NCI-H2081 (cell line): ENCODE data around the gene RANBP17.

ENCODE experiments used
- DNase-seq, 2 experiments: peaks; one replicate each; lab custom pipeline; 2025; lab: John Stamatoyannopoulos, UW

RANBP17 gene

GRCh38 chr5:171316258-171317121 is 454.7 kb downstream of the RANBP17 start:
- DNase-seq = no peak

DNA sequence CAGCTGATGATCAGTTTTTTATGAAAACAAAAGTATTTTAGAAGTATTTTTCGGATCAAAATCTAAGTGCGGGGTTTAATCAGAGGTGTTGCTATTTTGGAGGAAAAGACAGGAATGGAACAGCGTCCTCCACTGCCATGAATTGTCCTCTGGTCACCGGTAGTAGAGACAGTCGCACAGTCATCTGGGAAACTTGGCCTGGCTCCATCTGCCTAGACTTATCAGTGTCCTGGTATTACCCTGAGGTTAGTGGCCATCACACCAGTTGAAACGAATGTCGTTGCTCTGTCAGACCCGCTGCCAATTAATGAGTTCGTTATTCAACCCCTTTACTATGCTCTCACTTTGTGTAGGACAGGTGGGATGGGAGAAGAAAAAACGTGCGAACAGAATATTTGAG is 455.4 kb downstream of the RANBP17 start:
- no peak for DNase-seq

DNA sequence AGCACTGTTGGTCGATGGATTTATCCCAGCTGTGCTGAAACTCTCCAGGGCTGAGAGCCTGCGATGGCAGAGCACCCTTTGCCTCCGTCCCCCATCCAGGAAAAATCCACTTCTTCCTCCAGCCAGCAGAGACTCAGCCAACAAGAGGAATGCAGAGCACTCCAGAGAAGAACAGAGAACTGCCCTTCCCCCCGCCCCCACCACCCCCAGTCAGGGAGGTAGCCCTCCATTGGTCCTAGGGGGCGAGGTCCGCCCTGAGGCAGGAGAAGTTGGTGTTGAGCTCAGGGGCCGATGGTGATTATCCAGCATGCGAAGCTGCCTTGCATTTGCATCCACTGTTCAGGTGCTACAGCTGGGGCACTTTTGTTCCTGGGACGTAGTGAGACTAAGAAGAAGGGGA is 456.2 kb downstream of the RANBP17 start:
- no peak for DNase-seq

DNA sequence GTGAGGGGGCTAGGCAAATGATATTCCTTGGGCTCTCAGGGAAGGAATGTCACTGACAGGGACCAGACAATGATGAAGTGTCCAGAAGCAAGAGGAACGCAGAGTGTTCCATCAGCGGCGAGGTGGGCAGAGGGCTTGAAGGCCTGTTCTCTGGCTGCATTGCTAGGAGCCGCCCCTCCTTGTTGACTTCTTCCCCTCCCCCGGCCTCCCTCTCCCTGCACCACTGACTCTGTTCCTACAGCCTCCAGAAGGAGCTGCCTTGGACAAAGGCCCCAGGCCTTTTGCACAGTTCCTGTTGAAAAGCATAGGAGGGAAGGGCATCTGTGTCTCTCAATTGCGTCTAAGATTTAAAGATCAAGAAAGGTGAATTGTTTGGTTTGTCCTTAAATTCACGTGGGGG is 459.6 kb downstream of the RANBP17 start:
- DNase-seq = no peak

DNA sequence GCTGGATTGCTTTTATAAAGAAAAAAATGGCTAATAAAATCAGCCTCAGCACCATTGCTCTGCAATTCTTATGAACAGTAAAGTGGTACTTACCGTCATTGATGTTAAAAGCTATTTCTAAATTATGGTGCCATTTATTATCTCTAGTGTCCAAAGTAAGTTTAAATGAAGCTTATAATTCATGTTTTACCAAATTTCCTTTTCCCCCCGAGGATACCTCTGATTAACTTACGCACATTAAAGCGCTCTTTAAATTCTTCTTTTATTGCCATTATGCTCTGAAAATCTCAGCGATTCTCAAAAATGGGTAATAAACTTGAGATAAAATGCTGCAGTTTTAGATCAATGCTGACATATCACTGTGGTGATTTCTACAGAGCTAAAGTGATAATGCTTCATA is 460.7 kb downstream of the RANBP17 start:
- DNase-seq = no peak

GRCh38 chr5:171323007-171323406 is 461.2 kb downstream of the RANBP17 start:
- no peak for DNase-seq

DNA sequence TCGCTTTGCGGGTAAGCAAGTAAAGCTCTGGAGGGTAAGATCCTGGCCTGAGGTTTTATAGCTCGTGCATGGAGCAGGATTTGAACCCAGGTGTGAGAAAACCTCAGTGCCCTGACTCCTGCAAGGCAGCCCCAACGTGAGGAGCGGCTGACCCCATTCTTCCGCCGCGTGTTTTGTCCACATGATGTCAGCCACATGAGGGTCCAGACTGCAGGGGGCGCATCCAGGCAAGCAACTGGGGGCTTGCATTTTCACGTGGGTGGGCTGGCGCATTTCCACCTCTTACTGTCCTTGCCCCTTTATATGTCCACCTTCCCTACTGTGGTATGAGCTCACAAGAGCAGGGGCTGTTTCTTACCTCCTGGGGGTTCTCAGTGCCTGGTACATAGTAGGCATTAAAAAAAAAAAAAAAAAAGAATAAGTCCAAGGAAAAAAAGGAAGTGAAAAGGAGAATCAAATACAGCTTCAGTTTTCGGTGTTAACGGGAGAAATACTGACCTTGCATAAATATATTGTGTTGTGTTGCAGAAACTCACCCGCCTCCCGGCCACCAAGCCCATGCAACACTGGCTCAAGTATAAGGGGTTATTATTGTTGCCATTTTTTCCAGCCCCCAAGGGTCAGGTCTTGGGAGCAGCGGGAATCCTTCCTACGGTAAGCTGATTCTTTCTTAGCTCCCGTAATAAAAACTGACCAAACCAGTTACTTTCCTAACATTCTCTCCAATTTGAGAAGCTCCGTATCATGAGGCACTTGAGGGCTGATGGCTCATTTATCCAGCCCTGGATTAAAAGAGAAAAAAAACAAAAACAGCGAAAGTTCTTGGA is 462.2 kb downstream of the RANBP17 start:
- no peak for DNase-seq

DNA sequence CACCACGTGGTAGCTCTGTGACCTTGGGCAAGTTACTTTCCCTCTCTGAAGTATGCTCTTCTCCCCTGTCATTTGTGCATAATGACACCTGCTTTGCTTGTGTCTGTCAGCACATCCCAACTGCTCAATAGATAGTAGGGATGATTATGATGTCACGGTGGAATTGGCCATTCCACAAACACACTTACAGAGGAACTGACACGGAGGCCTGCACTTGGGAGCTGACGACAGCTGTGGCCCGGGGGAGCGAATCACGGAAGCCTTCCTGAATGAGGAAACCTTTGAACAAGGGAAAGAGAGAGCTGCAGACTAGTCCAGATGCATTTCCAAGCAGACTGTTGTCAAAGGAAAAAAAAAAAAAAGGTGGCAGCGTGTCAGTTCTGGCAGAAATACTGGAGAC is 468.2 kb downstream of the RANBP17 start:
- no peak for DNase-seq

DNA sequence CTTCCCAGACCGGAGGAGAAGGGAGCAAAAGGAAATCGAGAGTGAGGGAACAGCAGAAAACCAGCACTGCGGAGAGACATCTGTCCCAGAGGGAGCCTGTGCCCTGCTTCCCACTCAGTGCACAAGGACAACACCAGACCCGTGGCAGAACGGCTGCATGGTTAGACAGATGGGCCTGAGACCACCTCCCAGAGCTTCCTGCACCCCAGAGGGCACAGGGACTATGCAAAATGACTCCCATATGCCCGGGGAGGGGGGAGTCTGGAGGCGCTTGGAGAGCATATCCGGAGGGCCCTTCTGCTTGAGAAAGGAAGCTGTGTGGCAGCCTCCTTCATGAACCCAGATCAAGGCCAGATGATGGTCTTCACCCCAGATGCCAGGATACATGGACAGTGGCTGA is 473.8 kb downstream of the RANBP17 start:
- no peak for DNase-seq

DNA sequence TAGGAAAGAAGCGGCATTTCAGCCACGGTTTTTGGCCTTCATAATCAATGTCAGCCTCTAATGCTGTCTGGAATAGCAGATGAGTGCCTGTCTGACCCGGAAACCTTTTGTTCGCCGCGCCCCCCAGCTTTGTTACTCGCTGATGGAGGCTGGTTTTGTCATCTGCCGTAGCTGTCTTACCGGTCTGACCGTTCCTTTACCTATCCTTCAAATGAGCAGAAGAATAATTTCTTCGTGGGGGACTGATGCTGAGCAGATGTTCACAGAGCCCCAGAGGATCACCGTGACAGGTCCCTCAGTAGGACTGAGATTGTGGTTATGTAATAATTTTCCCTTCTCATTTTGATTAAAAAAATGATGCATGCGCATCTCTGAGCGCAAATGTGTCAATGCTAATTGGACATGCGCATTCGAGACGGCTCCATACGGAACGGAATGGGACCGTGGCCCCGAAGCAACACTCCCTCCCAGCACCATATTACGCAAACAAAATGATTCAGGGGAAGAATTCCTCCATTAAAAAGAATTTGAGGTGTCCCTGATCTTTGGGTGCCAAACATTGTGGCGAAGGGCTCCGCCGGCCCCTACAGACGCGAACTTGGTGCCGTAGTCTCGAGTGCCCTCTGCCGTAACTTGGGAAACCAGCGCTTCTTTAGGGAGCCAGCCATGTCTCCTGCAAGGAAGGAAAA is 474.8 kb downstream of the RANBP17 start:
- DNase-seq = peak; percentile 54 to 63

GRCh38 chr5:171337210-171337569 is 475.4 kb downstream of the RANBP17 start:
- no peak for DNase-seq

- DNase-seq = no peak
Observed at GRCh38 chr5:171340042-171340441, 478.2 kb downstream of the RANBP17 start.

GRCh38 chr5:171340491-171340890 is 478.7 kb downstream of the RANBP17 start:
- DNase-seq = no peak

- peak; percentile 54 to 63 for DNase-seq
Observed at GRCh38 chr5:171342362-171343111, 480.7 kb downstream of the RANBP17 start.

DNA sequence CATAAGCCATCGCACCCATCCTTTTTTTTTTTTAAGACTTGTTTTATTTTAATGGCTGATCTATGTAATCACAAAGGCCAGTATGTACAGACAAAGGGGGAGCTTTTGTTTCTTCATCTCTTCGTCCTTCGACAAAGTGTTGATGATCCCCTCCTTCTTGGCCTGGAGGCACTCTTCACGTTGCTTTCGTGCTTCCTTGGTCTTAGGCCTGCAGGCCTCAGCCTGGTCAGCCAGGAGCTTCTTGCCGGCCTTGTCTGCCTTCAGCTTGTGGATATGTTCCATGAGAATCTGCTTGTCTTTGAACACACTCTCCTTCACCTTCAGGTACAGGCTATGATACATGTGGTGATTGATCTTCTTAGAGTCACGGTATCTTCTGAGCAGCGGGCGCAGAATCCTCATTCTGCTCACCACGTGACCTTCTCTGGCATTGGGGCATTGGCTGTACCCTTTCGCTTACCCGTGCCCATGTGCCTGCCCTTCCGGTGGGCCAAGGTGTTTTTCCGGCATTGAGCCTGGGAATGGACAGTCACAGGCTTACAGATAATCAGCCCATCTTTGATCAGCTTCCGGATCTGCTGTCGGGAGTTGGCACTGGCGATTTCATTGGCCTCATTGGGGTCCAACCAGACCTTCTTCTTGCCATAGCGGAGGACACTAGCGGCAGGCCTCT is 483.3 kb downstream of the RANBP17 start:
- DNase-seq = no peak
